DMS 273 (cell line): ENCODE measurements around the gene NKAIN2.
"Not testable (repeated sequence)": the region's sequence is repeated elsewhere in the genome, so short reads cannot be mapped to it uniquely, and the experiment has no call there.

Experiments used
- DNase-seq: peaks from one replicate; lab custom pipeline; 2025; ENCODE audit not compliant: unreplicated experiment; lab: John Stamatoyannopoulos, UW

Gene NKAIN2

DNA sequence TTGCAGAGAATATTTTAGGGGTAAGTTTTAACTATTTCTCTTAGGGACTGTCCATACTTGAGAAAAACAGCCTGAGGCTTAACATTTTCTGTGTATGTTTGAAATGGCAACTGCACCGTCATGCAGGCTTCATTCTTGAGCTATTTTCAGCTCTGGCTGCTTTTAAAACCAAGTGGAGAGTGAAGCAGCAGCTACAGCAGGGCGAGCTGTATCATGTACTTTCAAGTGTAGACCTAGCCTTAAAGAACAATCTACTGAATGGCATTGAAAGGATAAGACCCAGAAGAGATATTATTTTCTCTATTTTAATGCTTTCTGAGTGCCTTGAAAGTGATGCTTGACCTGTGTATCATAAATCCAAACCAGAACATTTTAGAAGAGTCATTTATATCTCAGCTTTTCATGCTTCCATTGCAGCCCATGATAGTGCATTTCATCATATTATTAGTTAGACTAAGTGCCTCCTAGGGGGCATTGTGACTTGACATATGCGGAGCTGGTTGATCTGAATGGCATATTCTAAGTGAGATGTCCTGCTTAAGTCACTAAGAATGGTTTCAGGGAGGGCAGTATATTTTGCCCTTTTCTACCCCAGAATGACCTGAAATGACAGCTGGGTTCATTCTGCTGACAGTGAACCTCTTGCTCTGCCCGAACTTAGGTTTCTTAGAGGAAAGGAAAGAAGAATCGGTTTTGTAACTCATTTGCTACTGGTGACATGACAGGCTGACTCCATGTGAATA, 85.3 kb downstream of the NKAIN2 start:
- no peak for DNase-seq

DNA sequence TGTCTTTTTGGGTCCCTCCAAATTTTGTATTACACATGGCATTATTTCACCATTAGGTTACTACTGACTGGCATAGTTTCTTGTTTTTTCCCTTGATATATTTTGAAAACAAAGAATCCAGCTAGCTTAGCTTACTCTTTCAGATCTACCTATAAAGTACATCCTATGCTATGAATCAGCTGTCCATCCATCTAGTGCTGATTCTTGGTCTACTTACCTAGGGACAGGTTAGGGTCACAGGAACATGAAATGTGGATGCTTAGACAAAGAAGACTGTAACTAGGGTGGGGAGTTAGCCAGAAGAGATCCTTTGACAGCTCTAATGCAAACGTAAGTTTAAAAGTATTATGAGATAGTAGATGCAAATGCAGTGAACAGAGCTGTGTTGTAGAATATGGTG, 91.7 kb downstream of the NKAIN2 start:
- DNase-seq = no peak

DNA sequence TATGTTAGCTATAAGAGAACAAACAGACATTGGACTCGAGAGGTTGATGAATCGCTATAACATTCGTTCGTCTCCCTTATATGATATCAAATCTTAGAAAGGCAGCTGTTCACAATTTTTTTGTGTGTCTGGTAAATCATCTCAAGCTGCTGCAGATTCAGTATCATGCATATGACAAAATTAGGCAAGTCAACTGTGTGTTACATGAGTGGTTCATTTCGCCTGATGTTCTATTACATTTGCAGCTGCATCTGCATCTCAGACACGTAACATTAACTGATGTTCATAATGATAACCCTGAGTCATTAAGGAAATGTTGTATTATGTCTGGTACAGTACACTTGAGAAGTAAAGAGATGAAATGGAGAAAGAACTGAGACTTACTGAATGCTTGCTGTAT, 92.1 kb downstream of the NKAIN2 start:
- no peak for DNase-seq

DNA sequence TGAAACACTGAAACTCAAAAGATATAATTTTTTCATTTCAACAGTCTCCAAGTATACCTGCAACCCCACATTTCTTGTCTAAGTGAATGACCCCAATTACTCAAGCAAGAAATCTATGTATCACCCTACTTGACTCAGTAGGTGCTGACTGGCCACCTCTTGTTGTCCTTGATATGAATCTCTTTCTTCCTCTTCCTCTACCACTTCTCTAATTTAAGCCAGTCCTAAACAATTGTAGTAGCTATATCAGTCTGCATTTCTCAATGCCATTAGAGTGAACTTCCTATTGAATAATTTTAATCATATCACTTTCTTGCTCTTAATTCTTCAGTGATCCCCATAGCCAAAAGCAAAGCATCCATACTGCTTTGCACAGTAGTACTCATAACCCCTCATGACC, 93.2 kb downstream of the NKAIN2 start:
- no peak for DNase-seq

DNA sequence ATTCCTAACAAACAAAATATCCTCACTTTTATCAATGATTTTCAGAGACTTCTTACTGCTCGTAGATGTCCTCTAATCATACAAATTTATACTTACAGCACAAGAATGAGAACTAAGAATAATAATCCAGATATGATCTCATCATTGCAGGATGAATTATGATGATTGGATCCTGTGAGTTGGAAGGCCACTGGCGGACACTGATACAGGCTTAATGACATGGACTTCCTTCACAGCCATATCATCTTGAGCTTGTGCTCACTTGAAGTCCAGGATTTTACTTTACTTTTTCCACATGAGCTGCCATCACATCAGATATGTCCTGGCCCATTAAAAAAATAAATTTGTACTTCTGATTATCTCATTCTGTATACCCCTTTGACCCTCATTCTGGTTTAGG, 94.3 kb downstream of the NKAIN2 start:
- DNase-seq = no peak

DNA sequence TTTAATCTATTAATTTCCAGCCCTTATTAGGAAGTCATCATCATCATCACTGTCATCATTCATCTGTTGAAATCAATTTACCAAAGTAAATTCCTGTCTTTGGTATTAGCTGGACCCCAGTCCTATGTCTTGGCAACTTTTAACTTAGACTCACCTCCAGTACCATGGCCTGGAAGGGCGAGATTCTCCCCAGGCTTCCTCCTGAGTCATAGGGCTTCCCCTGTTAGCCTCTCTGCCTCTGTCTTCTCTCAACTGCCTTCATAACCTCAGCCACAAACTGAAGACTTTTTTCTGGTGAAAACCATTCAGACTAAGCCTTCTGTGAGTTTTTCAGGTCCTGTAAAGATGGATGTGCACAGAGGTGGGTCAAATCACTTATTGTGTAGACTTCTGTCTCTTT, 95.0 kb downstream of the NKAIN2 start:
- no peak for DNase-seq

DNA sequence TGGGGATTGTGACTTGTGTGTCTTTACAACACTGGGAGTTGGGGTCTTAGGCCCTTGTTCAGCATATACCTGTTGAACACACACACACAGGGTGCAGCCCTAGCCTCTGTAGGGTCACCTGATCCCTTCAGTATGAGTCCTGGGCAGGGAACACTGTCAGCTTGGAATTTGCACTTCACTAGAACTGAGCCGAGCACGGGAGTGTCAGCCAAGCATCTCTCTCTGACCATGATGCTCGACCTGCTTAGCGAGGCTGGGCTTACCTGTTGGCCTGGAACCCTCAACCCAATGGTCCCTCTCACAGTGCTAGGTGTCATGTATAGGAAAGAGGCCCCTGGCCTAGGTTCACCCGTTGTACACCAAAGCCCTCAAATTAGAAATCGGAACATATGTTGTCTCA, 96.1 kb downstream of the NKAIN2 start:
- DNase-seq = no peak

DNA sequence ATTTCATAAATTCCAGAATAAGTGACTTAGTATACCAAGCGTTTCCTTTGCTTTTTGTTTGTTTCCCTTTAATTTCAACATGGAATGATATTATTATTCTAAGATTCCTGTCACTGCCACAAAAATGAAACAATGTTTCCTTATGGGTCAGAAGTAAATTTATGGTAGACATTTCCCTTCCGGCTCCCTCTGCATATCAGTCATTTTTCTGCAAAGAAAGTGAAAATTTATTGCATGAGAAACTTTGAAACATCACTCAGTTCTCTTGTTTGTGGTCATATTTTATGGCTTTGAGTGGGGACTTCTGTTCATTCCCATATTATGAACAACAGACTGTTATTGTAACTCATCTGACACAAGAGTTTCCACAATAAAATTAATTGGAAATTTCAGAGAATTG, 97.8 kb downstream of the NKAIN2 start:
- no peak for DNase-seq

DNA sequence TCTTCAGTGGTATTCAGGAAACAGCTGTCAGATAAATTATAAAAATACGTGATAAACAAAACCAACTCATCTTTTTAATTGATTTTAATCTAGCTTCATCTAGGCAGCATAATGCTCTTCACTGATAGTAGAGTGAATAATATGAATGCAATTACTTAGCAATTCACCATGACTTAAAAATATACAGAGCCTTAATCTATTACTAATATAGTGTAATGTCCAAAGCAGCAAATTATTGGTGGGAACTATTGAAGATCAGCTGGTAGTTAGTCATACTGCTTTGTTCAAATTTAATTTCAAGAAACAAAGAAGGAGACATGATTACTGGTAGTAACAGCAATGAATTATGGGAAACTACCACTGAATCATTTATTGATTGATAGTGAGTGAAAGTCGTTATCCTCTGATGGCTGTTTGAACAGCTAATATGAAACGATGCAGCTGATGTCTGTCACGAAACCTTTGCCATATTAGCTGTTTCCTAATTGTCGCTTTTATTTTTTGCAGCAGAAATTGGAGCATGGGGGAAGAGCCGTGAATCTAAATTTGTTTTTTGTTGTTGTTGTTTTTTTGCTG, 99.2 kb downstream of the NKAIN2 start:
- DNase-seq = no peak

DNA sequence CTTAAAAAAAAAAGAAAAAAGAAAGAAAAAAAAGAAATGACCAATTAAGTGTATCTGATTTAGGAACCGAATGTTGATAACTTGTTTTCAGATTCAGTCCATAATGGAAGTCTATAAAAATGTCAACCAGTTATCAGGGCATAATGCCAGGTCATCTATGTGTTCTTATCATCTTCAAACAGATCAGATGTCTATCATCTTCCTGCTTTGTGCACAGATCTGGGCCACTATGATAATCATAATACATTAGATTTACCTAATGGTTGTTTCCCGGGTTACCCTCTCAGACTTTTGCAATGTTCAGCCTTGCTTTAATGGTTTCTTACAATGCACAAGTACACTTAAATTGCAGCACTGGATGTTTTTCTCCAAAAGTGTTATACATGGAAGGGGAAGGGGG, 100.6 kb downstream of the NKAIN2 start:
- no peak for DNase-seq

DNA sequence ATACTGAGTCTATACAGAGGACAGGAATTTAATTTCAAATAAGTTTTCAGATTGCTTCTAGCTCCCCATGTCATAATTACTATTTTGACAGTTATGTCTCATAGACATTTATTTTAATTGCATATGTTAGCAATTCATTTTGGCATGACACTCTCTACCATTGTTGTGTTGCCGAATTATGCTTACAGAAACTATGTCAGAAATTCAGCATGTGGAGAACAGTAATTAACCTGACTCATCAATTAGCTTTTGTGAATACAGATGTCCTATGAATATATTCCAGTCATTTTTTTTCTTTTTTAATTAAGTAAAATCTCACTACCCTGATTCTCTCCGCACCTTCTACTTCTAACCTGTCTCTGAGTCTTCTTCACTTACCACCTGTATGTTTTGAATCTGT, 105.1 kb downstream of the NKAIN2 start:
- DNase-seq = no peak

DNA sequence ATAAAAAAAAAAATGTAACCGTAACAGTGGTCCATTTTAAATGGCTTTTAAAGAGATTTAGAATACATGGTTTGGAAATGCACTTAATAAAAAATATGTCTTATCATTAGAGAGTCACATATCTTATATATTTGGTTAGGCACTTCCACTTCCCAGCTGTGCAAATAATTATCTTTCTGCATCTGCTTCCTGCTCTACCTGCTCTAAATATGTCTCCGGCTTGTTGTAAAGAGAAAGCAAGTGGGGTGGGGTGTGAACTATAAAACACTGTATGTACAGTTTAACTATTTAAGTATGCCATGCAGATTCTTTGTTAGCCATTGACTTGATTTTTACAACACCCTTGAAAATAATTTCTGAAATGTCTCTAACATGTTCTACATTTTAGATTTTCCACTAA, 106.3 kb downstream of the NKAIN2 start:
- no peak for DNase-seq

DNA sequence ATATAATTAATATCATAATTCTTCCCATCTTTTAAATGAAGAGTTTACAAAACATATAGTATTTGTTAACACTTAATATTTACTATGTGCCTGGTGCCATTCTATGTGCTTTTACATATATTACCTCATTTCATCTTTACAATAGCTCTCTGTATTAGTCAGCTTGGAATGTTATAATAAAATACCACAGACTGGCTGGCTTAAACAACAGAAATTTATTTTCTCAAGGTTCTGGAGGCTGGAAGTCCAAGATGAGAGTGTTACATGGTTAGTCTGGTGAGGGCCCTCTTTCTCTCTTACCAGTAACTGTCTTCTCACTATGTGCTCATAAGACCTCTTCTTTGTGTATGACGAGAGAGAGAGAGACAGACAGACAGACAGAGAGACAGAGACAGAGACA, 110.2 kb downstream of the NKAIN2 start:
- no peak for DNase-seq

DNA sequence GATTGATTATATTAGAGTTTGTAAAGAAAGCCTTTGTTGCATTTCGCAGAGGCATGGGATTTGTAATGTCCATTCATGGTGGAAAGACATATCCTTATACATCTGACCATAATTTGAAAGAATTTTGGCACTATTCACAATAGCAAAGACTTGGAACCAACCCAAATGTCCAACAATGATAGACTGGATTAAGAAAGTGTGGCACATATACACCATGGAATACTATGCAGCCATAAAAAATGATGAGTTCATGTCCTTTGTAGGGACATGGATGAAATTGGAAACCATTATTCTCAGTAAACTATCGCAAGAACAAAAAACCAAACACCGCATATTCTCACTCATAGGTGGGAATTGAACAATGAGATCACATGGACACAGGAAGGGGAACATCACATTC, 119.7 kb downstream of the NKAIN2 start:
- not testable (repeated sequence) for DNase-seq

DNA sequence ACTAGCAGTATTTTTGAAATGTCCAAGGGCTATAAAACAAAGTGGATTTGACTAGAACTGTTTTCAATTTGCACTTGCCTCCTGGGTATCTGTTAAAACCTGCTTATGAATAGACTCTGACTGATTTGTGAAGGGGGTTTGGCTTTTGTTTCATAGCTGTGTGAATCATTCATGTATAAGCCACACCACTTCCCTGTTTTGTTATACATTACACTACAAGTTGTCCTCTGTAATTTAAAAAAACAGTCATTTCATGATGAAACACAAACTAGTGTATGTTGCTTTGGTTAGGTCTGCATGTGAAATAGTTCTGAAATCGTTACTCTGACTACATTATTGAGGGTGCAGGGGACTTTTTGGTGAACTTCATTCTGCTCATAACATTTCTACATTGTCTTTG, 121.7 kb downstream of the NKAIN2 start:
- no peak for DNase-seq

DNA sequence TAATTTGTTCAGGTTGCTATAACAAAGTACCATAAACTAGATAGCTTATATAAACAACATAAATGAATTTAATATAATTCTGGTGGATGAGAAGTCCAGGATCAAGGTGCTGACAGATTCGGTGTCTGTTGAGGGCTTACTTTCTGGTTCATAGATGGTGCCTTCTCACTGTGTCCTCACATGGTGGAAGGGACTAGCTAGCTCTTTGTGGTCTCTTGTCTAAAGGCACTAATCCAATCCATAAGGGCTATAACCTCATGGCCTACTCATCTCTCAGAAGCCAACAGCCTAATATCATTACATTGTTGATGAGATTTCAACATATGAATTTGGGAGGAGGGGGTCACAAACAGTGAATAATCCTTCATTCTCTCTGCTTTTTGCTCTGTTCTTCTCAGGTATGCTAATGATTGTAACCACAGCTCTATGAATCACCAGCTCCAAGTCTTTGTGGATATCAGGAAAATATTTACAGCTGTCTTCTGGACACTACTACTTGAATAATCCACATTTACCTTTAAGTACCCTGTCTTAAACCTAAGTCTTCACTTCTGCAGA, 122.3 kb downstream of the NKAIN2 start:
- no peak for DNase-seq

DNA sequence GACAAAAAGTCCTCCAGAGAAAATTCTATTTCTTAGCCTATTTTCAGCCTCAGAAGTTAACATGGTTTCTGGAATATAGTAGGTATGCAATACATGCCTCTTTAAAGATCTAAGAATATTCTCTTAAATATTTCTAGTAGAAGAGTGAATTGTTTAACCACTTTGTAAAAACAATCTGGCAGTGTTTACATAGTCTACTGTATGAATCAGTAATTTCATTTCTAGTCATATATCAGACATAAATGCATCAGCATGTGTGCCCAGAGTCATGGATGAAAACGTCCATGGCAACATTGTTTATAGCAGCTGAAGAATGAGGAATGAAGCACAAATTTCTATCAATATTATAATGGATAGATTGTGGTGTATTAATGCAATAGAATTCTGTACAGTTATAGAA, 124.9 kb downstream of the NKAIN2 start:
- no peak for DNase-seq

DNA sequence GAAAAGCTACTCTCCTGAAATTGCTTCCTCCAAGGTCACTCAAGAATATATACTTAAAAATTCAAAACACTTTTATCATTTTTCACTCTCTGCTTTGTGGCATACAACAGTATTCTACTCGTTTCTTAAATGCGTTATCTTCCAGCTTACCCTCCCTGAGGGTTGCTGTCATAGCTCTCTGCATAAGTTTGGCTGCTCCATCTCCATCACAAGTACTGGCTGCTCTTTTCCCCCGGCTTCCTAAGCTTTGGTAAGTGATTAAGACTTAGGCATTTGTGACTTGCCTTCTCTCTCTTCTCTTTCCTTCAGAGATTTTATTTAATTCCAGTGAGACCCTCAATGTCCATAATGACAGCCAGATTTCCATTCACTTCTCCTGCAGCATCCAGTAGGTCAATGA, 128.3 kb downstream of the NKAIN2 start:
- DNase-seq = no peak

DNA sequence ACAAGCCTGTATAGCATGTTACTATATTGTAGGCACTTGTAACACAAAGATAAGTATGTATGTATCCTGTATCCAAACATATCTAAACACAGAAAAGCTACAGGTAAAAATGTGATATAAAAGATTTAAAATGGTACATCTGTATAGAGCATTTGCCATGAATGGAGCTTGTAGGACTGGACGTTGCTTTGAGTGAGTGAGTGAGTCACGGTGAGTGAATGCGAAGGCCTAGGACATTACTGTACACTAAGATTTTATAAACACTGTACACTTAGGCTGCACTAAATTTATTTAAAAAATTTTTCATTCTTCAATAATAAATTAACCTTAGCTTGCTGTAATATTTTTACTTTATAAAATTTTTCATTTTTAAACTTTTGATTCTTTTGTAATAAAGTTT, 136.9 kb downstream of the NKAIN2 start:
- DNase-seq = no peak

DNA sequence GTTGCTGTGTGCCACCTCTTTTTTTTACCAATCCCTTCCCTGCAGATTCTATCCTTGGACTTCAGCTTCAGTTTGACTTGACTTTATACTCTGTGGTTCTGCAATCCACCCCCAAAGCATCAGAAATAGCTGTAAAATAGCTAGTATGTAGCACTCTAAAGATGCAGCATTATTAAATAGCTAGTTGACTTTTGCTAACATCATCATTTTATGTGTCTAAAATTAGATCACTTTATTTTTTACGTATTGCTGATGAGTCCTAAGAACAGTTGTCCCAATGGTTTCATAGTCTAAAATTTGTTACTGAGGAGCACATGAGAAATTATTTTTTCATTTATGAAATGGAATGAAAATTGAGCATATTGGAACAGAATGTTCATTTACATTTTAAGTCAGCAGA, 138.2 kb downstream of the NKAIN2 start:
- DNase-seq = no peak

DNA sequence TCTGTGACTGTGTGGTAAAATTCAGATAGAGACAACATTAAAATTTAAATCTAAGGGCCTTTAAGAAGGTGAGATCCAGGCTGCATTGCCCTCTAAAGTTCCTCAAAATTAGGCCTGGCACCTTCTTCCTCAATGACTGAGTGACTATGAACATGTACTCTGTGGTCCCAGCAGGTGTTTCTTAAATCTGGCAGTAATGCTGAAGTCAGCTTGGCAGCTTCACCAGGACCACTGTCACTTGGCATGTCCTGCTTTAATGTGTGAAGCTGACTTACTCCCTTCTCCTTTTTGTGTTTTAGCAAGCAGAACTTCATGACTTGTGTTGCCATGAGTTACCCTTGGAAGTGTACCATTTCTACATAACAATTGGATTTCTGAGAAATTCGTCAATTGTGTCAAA, 141.7 kb downstream of the NKAIN2 start:
- DNase-seq = no peak

DNA sequence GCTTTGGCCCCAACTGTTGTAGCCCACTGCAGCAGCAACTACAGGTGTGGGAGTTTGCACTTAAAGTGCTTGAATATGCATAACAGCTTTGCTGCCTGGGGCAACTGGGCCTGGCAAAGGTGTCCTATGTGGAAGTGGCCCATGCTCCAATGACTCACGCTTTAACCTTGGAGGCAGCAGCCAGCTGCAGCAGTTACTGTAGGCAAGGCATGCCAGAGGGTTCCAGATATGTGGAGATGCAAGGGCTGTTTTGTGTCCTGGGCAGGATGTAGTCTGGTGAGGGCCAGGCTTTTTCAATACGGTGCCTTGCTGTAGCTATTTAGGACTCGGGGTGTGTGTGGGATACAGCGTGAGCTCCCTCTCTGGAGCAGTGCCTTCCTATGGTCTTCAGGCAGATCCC, 150.3 kb downstream of the NKAIN2 start:
- no peak for DNase-seq
